DMS79 (cell line): ENCODE data around the gene STX11.
"Not testable (repeated sequence)": the region's sequence is repeated elsewhere in the genome, so short reads cannot be mapped to it uniquely, and the experiment has no call there.

ENCODE experiments used
- DNase-seq: peaks from one replicate; lab custom pipeline; 2025; lab: John Stamatoyannopoulos, UW

Gene STX11

GRCh38 chr6:144149894-144150709 lies at the start of gene STX11:
STX11 (plus strand) TSS chr6:144150517; CDS start chr6:144186628, 36,111 bp downstream.
- DNase-seq: no peak

DNA sequence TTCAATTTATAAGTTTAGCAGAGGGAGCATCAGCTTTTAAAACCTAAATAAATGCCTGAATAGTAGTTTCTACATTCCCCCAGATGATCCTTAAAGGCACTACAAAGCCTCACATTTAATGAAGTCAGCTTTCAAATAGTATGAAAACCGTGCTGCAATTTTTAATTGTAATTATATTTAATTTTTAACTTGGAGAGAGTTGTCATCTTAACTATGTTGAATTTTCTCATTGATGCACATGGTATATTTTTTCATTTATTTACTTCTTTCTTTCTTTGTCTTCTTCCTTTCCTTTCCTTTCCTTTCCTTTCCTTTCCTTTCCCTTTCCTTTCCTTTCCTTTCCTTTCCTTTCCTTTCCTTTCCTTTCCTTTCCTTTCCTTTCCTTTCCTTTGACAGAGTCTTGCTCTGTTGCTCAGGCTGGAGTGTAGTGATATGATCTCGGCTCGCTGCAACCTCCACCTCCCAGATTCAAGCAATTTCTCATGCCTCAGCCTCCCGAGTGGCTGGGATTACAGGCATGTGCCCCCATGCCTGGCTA lies 47.2 kb upstream of the STX11 start:
- DNase-seq: no peak

DNA sequence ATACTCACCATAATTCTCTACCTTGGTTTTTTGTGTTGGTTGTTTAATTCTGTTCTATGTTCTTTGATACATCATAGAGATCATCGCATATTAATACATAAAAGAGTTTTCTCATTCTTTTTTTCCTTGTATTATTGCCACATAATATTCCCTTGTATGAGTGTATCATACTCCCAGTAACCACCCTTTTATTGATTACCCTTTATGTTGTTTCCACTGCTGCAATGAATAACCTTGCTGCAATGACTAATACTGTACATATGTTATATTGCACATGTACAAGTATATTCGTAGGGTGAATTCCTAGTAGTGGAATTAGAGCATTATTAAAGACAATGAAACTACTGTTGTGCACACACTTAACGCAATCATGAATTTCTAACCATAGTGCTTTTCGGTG lies 45.8 kb upstream of the STX11 start:
- no peak for DNase-seq

DNA sequence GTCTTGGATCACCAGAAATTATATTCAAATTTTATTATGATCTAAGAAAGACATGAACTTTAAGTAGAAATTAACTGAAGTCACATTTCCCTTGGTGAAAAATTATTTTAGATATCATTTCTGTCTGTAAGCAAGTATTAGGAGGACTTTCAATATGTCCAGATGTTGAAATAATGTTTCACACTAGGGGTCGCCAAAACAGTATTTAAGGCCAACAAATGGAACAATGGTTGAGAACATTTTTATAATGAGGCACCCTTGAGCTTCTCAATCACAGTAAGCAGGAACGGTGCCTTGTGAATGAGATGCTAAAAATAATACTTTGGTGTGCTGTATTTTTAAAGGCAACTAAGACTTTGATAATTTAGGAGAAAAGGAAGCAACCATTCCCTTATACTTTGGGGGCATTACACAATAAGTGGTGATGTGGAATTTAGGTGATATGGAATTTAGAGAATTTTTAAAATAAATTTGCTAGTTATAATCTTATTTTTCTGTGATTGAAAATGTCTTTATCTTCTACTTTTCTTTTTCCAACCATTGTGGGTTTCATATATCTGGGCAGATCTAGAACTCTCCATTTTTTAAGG lies 45.3 kb upstream of the STX11 start:
- peak; percentile 23 for DNase-seq

DNA sequence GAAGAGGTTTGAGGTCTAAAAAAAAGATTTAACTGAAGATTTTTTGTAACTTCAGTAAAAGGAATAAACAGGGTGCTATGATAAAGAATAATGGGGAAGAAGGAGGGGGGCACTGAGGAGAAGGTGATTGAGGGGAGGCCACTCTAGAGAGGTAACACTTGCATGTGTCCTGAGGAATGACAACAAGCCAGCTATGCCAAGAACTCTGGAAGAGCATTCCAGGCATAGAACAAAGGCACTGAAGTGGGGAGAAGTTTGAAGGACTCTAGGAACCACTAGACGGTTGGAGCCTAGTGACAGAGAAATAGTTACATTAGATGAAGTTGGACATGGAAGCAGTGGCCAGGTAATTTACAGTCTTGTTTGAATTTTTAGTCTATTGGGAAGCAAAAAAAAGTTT lies 44.1 kb upstream of the STX11 start:
- no peak for DNase-seq

GRCh38 chr6:144110210-144110609 lies 40.1 kb upstream of the STX11 start:
- DNase-seq: no peak

GRCh38 chr6:144113366-144113765 lies 37.0 kb upstream of the STX11 start:
- no peak for DNase-seq

- DNase-seq: no peak
These were observed 35.1 kb upstream of the STX11 start for GRCh38 chr6:144115219-144115618.

DNA sequence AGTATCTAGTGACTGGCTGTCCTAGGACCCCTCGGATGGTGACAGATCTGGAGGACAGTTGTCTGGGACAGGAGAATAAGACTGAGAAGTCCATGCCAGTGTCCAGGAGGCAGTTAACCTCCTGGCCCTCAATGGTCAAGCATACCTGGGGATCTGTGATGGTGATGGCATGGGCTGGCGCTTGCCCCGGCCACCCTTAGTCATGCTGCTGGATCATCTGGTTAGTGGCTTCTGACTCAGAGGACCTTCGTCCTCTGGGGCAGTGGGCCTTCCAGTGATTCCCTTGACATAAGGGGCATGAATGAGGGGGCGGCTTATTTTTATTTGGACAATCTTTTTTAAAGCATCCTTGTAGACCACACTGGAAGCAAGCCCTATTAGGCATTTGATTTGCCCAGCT lies 30.9 kb upstream of the STX11 start:
- no peak for DNase-seq

GRCh38 chr6:144122861-144123260 lies 27.5 kb upstream of the STX11 start:
- no peak for DNase-seq

GRCh38 chr6:144123421-144123820 lies 26.9 kb upstream of the STX11 start:
- DNase-seq: no peak

DNA sequence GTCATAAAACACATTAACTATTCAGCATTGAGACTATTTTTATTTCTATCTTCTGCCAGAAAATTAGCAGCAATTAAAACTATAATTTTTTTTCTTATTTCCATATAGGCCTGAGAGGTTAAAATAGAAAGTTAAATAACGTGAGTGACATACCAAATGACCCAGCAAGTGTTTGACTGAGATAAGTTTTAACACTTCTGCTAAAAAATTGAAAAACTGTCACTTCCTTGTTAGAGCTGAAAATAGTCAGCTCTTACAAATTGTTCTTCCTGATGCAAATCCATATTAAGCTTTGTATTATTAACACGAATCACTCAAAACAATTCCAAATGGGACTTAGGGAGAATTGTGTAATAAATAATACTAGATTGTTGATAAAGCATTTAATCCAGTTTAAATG lies 26.5 kb upstream of the STX11 start:
- DNase-seq: no peak

- no peak for DNase-seq
These were observed 23.2 kb upstream of the STX11 start for GRCh38 chr6:144127097-144127496.

DNA sequence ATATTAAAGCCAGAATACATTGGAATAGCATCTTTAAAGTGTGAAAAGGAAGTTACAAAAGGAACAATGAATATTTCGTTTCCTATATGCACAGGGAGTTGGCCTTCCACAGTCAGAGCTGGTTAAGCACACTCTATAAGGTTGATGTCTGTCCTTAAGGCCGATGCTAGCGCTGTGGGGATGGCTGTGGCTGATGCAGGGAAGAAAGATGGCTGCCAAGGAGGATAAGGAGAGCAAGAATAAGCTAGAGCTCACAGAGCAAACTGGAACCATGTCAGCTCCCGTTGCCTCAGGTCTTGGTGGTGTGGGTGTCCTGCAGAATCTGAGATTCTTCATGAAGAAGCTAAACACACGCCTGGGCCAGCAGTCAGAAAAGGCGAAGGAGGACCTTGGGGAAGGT lies 20.8 kb upstream of the STX11 start:
- DNase-seq: no peak

- DNase-seq: no peak
These were observed 19.0 kb upstream of the STX11 start for GRCh38 chr6:144131248-144131709.

DNA sequence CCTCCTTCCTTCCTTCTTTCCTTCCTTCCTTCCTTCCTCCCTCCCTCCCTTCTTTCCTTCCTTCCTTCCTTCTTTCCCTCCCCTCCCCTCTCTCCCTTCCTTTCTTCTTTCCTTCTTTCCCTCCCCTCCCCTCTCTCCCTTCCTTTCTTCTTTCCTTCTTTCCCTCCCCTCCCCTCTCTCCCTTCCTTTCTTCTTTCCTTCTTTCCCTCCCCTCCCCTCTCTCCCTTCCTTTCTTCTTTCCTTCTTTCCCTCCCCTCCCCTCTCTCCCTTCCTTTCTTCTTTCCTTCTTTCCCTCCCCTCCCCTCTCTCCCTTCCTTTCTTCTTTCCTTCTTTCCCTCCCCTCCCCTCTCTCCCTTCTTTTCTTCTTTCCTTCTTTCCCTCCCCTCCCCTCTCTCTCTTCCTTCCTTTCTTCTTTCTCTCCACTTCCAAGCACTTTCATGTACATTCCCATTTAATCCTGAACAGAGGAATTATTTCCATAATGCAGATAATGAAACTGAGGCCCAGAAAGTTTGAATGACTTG lies 18.1 kb upstream of the STX11 start:
- DNase-seq: not testable (repeated sequence)

DNA sequence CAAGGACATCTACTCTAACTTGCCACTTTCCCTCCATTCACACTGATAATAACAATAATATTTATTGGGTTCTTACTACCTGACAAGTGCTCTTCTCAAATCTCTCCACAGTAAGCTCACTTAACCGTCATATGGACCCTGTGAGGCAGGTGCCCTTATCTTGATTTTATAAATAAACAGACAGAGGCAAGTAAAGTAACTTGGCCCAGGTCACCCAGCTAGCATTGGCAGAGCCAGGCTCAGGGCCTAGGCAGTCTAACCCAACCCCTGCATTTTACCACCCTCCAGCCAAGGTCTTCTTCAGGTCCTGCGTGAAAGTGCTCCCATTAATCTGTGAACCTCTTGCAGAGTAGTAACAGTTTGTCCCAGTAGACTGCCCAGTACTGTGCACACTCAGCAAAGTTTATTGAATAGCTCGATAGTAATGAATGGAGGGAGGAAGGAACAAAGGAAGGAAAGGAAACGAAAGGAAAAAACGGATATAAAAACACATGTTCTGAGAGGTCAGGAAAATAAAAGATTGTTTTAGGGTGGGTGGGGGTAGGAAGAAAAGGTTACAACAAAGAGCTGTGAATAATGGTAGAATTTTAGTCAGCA lies 17.0 kb upstream of the STX11 start:
- DNase-seq: peak; percentile 26

GRCh38 chr6:144134176-144134575 lies 16.1 kb upstream of the STX11 start:
- no peak for DNase-seq

GRCh38 chr6:144134737-144135136 lies 15.6 kb upstream of the STX11 start:
- DNase-seq: no peak

DNA sequence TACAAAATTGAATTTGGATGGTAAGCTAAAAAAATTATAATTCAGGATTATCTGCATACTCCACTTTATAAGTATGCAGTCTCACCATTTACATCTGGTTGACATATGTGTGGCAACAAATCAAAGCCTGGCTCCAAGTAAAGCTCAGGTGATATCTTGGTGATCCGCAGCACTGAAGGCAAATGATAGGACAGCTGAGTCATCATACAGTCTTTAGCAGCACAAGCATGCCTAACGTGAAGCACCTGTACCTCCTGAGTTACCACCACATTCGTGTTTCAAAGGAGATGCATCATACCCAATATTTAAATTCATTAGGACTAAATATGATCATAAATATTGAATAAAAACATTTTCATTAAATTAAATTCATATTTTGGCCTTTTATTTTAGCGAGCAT lies 11.8 kb upstream of the STX11 start:
- no peak for DNase-seq

DNA sequence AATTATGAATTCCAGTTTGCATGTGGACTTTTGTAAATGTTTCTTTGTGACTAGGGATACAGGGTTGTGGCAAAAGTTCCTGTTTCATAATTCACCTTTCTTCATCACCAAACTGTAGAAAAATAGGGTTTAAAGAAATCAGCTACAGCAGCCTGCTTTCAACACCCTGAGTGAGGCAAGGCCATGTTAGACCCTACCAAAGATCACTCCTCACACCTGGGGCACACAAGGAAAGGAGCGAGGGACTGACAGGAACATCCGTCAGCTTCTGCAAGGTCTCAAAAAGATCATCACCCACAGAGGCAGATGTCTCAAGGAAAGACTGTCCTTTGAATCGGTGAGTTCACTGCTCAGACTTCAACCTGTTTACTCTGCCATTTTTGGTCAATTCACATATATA lies 10.5 kb upstream of the STX11 start:
- no peak for DNase-seq

- no peak for DNase-seq
These were observed 9.4 kb upstream of the STX11 start for GRCh38 chr6:144140867-144141266.

DNA sequence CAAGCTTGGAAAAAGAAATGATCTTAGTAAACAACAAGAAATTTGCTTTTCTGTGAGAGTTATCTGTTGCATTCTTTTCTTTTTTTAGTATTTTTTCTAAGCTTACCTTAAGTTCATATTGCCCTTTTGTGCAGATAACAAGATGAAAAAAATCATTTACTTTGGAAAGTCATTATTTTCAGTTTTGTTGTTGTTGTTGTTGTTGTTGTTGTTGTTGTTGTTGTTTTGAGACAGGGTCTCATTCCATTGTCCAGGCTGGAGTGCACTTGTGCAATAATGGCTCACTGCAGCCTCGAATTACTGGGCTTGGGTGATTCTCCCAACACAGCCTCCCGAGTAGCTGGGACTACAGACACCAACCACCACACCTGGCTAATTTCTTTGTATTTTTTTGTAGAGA lies 8.8 kb upstream of the STX11 start:
- no peak for DNase-seq
